ENCODE data around the gene CRACR2A. TPM values are rescaled to one million over a fixed set of nuclear protein-coding genes. Genes with fewer than 3 reads are reported as not detected.

CRACR2A gene
- total RNA-seq, 2 experiments from 2014 or later = 28.2 to 31.1 TPM

DNA sequence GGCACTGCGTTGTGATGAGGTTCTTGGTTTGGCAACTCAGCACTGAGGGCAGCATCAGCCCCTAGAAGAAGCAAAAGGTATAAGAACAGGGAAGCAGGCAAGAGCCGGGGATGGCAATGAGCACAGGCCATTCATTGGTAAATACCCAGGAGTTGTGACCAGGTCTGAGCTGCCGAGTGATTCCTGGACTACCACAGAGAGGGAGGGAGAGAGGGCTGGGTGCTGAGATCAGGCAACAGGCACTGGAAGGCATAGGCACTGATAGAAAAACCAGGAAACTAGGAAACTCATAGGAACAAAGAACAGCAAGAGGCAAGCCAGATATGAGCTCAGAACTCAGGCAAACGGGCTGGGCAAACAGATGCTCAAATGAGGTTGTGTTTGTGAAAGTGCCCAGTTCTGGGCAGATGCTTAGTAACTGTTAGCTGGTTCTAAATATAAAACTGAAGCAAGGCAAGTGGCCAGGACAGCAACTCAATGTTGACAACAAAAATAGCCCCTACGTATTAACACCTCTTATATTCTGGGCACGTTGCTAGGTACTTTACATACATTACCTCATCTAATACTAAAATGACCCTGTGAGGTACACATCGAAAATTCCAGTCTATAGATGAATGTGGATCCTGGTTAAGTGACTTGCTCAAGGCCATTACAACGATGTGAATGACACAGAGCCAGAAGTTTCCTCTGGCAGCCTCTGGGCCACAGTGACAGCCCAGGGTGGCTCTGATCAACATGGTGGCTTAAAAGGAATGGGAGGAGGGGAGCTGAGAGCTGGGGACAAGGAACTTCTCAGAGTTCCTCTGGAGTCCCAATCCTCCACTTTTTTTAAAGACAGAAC is 140.8 kb downstream of the CRACR2A start:
- TF ChIP-seq, protein P1, sequence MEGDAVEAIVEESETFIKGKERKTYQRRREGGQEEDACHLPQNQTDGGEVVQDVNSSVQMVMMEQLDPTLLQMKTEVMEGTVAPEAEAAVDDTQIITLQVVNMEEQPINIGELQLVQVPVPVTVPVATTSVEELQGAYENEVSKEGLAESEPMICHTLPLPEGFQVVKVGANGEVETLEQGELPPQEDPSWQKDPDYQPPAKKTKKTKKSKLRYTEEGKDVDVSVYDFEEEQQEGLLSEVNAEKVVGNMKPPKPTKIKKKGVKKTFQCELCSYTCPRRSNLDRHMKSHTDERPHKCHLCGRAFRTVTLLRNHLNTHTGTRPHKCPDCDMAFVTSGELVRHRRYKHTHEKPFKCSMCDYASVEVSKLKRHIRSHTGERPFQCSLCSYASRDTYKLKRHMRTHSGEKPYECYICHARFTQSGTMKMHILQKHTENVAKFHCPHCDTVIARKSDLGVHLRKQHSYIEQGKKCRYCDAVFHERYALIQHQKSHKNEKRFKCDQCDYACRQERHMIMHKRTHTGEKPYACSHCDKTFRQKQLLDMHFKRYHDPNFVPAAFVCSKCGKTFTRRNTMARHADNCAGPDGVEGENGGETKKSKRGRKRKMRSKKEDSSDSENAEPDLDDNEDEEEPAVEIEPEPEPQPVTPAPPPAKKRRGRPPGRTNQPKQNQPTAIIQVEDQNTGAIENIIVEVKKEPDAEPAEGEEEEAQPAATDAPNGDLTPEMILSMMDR (conservative IDR thresholded peaks at IDR 0.05; ENCODE audit: low read length) = no peak
- TF ChIP-seq EZH2phosphoT487 (IDR thresholded peaks at IDR 0.05; ENCODE audit: borderline replicate concordance, low read depth, low read length) = no peak
- no peaks in the 10 kb centered on the region for H3K4me1 ChIP-seq (ENCODE audit: insufficient read depth, low read length, poor library complexity, severe bottlenecking)
- no TSS peak for BruUV-seq (replicated peaks)
- no peaks in the 10 kb centered on the region for H3K9me3 ChIP-seq (ENCODE audit: low read length)
- POLR2A ChIA-PET = interaction anchor here (0.6 to 0.7 kb wide), 2 partner anchors 89 to 252 kb away, joined by 3 to 4 read pairs; no protein-coding TSS in a partner anchor
- DNase-seq (ENCODE audit: low spot score) = no peak
- H3K36me3 ChIP-seq (ENCODE audit: insufficient read depth, low read length) = peaks cover 27% of the 10 kb centered on the region; the same call in 1 of the 2 replicates
- no peak overlapping the region for H2AFZ ChIP-seq (ENCODE audit: low read length)
- no peak overlapping the region for H3K27ac ChIP-seq (ENCODE audit: low read depth, low read length, poor library complexity, severe bottlenecking)
- no peaks in the 10 kb centered on the region for H3K9me2 ChIP-seq (ENCODE audit: insufficient read depth, low read length)
- H4K20me1 ChIP-seq (ENCODE audit: insufficient read depth, low read length) = no peaks in the 10 kb centered on the region
- H3K4me3 ChIP-seq (ENCODE audit: low read depth, low read length, poor library complexity, severe bottlenecking) = no peak overlapping the region
- no peaks in the 10 kb centered on the region for H3K79me2 ChIP-seq (ENCODE audit: insufficient read depth, low read depth, low read length)
- intact Hi-C loops (cut with micrococcal nuclease; ENCODE audit: unreplicated experiment) = no loop called here
- H3K4me2 ChIP-seq (ENCODE audit: low read length) = no peak overlapping the region
- CTCF ChIA-PET (ENCODE audit: unreplicated experiment) = no interaction called here

DNA sequence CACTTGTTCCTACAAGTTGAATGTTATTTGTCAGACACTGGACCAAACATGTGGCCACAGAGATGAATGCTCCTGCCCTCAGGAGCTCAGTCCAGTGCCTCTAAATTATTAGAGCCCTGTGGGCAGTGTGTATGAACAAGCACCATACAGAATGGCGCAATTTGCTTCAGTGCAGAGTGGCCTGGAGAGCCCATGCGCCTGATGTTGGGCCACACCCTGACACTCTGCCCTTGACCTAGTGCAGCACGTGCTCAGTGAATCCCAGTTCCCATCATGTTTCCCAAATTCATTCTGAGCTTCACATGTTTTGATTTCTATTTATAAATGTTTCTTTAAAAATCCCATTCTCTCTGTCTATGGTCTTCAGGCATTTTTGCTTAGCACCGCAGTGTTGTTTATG is 145.1 kb downstream of the CRACR2A start:
- Histone ChIP-seq H3K9me2 (ENCODE audit: insufficient read depth, low read length) (no peaks in the 10 kb centered on the region), H3K27ac (ENCODE audit: low read depth, low read length, poor library complexity, severe bottlenecking) (no peak overlapping the region), H3K9me3 (ENCODE audit: low read length) (no peaks in the 10 kb centered on the region), H4K20me1 (ENCODE audit: insufficient read depth, low read length) (no peaks in the 10 kb centered on the region), H3K79me2 (ENCODE audit: insufficient read depth, low read depth, low read length) (no peaks in the 10 kb centered on the region), H3K4me2 (ENCODE audit: low read length) (no peak overlapping the region), H2AFZ (ENCODE audit: low read length) (no peak overlapping the region), H3K36me3 (ENCODE audit: insufficient read depth, low read length) (peaks cover 3% of the 10 kb centered on the region; the same call in 1 of the 2 replicates), H3K4me1 (ENCODE audit: insufficient read depth, low read length, poor library complexity, severe bottlenecking) (no peaks in the 10 kb centered on the region), H3K4me3 (ENCODE audit: low read depth, low read length, poor library complexity, severe bottlenecking) (no peak overlapping the region)
- TF ChIP-seq EZH2phosphoT487 (IDR thresholded peaks at IDR 0.05; ENCODE audit: borderline replicate concordance, low read depth, low read length) = no peak
- TF ChIP-seq, protein P1 (conservative IDR thresholded peaks at IDR 0.05; ENCODE audit: low read length) = no peak
- CTCF ChIA-PET (ENCODE audit: unreplicated experiment) = no interaction called here
- intact Hi-C loops (cut with micrococcal nuclease; ENCODE audit: unreplicated experiment) = no loop called here
- DNase-seq (ENCODE audit: low spot score) = no peak
- POLR2A ChIA-PET = interaction anchor here (0.7 kb wide), 1 partner anchor 31 kb away, joined by 3 read pairs; no protein-coding TSS in a partner anchor
- BruUV-seq (replicated peaks) = no TSS peak
